IPS DF 19.7 (cell line): ENCODE results near the gene KCND2.

ENCODE experiments used
- DNase-seq: peaks from one replicate; pipeline ENCODE4 v3.0.0-alpha.2; 2013; ENCODE audit warnings: low read depth, low spot score

The KCND2 gene

GRCh38 chr7:120311028-120311788 is 38.2 kb downstream of the KCND2 start:
- DNase-seq, result no peak

GRCh38 chr7:120320218-120320961 is 47.4 kb downstream of the KCND2 start:
- no peak for DNase-seq

GRCh38 chr7:120327054-120327453 is 54.1 kb downstream of the KCND2 start:
- DNase-seq, result no peak

- DNase-seq, result no peak
Measured at GRCh38 chr7:120332433-120332832, 59.5 kb downstream of the KCND2 start.

- no peak for DNase-seq
Measured at GRCh38 chr7:120334475-120334874, 61.5 kb downstream of the KCND2 start.

DNA sequence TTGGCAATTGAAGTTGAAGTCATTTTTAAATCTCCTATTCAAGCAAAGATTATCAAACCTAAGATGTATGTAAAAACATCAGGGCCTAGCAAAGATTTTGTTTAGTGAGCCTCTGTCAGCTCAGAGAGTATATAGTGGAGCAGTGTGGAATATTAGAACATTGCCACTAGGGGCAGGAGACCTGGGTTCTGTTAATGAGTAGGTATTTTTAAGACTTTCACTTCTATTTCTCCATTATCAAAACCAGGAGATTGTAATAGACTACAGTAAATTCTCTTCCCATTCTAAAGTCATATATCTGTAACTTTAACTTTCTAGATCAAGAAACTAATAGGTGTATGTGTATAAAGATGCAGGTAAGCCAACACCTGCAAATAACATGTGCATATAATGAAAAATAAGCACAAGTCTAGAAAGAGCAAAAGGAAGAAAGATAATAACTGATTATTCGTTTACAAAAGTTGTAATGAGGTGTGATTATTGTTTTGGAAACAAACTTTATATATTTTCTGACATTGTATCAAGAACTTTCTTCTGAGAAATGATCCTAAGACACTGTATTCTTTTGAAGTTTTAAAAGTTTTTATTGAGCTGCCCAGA is 64.4 kb downstream of the KCND2 start:
- DNase-seq, result no peak

DNA sequence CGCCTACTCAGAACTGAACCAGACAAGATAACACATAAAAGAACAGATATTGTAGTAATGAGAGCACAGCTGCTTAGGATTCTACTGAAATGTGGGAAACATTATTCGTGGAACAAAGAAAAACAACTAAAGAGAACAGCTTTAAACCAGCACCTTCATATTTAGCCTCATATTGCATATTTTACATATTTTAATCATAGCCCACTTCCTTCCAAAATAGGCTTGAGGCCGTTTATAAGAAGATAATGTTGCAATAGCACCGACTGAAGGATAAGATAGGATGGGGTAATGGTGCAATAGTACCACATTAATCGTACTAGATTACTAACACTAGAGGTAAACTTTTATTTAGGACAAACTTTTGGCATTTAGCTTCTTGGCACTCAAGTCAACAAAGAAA is 71.3 kb downstream of the KCND2 start:
- no peak for DNase-seq

- no peak for DNase-seq
Measured at GRCh38 chr7:120353171-120353570, 80.2 kb downstream of the KCND2 start.

DNA sequence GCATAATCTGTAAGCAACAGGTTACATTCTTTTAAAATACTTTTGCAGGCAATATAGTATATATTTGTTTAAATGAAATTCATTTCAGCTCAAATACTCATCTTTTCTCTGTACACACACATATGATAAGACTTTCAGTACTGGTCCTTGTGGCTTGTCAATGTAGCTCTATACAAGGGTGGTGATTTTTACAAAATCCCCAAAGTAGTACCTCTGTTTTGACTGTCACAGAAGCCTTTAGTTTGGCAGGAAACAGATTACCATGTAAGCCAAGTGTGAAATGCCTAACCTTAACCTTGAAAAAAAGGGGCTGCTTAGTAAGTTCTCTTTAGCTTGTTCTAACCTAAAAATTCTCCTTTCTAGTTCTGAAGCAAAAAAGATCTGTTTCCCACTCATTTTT is 87.9 kb downstream of the KCND2 start:
- no peak for DNase-seq

GRCh38 chr7:120363414-120363813 is 90.4 kb downstream of the KCND2 start:
- DNase-seq, result no peak

DNA sequence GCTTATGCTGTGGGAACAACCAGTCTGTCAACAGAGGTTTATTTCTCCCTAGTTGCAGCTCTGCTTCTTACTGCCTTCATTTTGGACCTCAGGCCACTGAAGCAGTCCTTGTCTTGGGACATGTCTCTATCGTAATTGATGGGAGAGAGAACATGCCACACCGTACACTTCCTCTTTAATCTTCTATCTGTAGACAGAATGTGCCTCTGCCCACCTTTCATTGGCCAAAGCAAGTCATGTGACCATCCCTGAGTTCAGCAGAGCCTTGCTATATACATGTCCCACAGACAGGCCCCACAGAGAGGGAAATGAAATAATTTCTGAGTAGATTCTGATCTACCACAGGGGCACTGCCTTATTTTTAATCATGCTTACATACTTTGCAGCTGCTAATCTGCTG is 98.0 kb downstream of the KCND2 start:
- no peak for DNase-seq

GRCh38 chr7:120373174-120373573 is 100.2 kb downstream of the KCND2 start:
- no peak for DNase-seq

DNA sequence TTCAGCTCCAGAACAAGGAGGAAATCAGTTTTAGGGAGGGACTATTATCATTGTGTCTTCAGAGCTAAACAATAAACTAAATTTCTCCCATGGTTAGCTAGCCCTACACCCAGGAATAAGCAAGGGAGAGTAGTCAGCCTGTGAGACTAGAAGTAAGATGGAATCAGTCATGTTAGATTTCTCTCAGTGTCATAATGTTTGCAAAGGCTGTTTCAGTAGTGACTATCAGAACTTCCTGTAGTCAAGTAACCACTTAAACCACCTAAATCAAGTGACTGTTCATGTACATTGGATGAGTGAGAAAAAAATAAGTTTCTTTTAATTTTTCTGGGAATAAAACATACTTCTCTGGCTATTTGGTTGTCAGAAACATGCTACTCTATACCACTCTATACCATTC is 121.6 kb downstream of the KCND2 start:
- no peak for DNase-seq

- DNase-seq, result no peak
Measured at GRCh38 chr7:120395526-120396019, 122.6 kb downstream of the KCND2 start.

GRCh38 chr7:120398284-120399000 is 125.5 kb downstream of the KCND2 start:
- DNase-seq, result no peak

DNA sequence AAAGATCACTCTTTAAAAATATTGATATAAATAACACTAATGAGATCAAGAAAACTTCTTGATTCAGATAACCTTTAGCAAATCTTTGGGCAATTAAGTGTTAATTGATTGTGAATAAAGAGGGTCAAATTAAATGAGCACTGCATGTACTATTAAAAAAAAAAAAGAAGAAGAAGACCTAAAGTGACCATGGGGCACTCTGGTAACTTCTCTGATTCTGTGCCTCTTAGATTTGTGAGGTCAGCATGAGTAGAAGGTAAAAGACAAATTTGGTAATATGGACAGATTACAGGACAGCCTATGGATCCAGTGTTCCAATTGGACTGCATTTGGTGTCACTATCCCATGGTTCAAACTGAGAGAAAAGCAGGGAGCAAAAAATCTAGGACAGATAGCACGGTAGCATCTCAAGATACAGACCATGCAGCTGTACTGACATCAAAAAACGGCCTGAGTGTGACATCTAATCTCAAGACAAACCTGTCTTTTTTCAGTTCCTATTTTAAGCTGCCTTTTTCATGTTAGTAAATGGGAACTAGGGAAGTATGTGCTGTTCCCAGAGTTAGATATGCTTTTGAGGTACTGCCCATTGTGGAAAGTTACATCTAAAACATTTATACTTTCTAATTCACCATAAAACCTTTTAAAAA is 128.0 kb downstream of the KCND2 start:
- no peak for DNase-seq

- no peak for DNase-seq
Measured at GRCh38 chr7:120402079-120402767, 129.2 kb downstream of the KCND2 start.

- no peak for DNase-seq
Measured at GRCh38 chr7:120402801-120403200, 129.8 kb downstream of the KCND2 start.

DNA sequence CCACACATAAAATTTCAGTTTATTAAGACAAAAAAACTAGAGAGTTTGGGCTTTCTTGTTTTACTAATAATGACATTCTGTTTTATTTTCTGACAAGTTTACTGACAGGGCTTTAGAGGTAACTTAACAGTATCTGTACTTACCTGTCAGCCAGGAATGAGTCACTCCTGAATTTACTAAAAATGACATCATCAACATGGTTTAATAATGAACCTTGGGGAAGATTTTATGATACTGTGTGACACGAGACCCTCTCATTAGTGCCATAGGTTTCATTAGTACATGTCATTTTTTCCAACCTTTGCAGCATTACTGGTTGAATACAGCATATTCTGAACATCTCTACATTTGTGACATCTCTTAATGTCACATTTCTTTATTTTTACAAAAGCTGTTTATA is 131.1 kb downstream of the KCND2 start:
- no peak for DNase-seq

GRCh38 chr7:120405652-120406051 is 132.7 kb downstream of the KCND2 start:
- DNase-seq, result no peak

DNA sequence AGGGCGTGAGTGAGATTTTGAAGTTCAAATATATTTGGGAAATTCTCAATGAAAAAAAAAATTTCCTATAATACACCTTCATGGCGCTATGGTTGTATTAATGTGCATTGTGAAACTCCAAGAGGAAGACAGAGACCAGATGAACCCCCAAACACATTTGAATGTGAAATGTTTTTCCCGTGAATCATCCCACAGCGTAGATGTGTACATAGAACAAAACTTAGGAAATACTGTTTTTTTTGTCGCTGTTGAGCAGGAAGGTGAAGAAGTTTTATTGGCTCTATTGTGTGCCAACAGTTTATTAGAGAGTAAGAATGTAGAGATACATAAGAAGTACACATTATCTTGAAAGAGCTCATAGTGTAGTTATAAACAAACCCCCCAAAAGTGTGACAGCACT is 134.0 kb downstream of the KCND2 start:
- DNase-seq, result no peak
